LNCAP (cell line): ENCODE results near the gene NUDT9.

ENCODE experiments used
- CTCF ChIP-seq: fragments of 450-650 bp; IDR thresholded peaks from 2 replicates; pipeline ENCODE4 v1.5.1; 2017; ENCODE audit warnings: mild to moderate bottlenecking

Gene NUDT9

DNA sequence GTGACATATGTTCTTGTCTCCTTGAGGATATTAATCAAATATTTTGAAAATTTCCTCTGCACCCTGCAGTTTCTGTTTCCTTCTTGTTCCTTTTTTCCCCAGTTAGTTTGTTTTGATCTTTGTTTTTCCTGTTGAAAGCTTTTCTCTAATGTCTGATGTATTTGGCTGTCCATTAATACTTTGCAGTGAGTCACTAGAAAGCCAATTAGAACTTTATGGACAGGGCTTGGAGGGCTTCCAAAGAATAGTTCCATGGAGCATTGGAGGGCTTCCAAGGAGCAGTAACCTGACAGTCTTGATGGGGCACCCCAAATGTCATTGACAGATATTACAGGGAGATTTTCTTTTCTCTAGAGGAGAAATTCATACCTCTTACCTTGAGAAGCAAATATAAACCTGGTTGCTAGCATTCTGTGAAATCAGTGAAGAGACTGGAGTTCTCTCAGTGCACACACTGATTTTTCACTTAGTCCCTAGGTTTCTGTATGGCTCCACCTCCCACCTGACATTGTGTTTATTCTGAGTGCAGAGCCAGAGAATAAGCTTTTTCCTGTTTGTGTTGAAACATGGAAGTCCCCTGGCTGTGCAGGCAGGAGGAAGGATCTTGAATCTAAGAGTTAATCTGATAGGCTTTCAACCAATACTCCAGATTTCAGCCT lies 80.3 kb downstream of the NUDT9 start:
- TF ChIP-seq CTCF: no peak

- peak; percentile 33 for TF ChIP-seq CTCF
Measured at GRCh38 chr4:87505862-87506261, 83.5 kb downstream of the NUDT9 start.

- no peak for TF ChIP-seq CTCF
Measured at GRCh38 chr4:87506974-87507701, 84.8 kb downstream of the NUDT9 start.
